ENCODE measurements around the gene NUPR1. TPM values are rescaled to one million over a fixed set of nuclear protein-coding genes. Genes with fewer than 3 reads are reported as not detected.

NUPR1 gene
- polyA plus RNA-seq, 1 of the 3 experiments (the other 2 are of a cell fraction), result 0.61 TPM

DNA sequence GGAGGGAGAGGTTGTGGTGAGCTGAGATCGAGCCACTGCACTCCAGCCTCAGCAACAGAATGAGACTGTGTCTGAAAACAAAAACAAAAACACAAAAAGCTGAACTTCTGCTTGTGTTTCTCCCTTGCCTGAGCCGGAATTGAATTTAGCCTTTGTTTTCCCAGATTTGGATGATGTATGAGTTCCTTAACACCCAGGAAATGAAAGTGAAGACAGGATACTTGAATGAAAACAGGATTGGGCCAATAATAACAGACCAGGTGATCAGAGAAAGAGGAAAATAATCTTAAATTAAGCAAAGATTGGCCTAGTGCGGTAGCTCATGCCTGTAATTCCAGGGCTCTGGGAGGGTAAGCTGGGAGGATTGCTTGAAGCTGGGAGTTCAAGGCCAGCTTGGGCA, 1.6 kb upstream of the NUPR1 start (continued):
- TF ChIP-seq, protein P1, sequence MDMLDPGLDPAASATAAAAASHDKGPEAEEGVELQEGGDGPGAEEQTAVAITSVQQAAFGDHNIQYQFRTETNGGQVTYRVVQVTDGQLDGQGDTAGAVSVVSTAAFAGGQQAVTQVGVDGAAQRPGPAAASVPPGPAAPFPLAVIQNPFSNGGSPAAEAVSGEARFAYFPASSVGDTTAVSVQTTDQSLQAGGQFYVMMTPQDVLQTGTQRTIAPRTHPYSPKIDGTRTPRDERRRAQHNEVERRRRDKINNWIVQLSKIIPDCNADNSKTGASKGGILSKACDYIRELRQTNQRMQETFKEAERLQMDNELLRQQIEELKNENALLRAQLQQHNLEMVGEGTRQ (IDR thresholded peaks at IDR 0.05; ENCODE audit: borderline replicate concordance, low read depth, low read length), result no peak
- TF ChIP-seq SIN3A (IDR thresholded peaks at IDR 0.05; ENCODE audit: borderline replicate concordance, low read depth, low read length) (no peak), EZH2phosphoT487 (IDR thresholded peaks at IDR 0.05; ENCODE audit: borderline replicate concordance, low read depth) (no peak), NRF1 (IDR thresholded peaks at IDR 0.05; ENCODE audit: low read depth, low read length) (no peak), TAF1 (IDR thresholded peaks at IDR 0.05; ENCODE audit: borderline replicate concordance, low read depth, low read length) (no peak), RFX5 (IDR thresholded peaks at IDR 0.05; ENCODE audit: low read length) (no peak), FOSL2 (IDR thresholded peaks at IDR 0.05; ENCODE audit: borderline replicate concordance, low read depth) (no peak)
- TF ChIP-seq, protein P2, sequence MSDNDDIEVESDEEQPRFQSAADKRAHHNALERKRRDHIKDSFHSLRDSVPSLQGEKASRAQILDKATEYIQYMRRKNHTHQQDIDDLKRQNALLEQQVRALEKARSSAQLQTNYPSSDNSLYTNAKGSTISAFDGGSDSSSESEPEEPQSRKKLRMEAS (IDR thresholded peaks at IDR 0.05; ENCODE audit: low read depth), result no peak

DNA sequence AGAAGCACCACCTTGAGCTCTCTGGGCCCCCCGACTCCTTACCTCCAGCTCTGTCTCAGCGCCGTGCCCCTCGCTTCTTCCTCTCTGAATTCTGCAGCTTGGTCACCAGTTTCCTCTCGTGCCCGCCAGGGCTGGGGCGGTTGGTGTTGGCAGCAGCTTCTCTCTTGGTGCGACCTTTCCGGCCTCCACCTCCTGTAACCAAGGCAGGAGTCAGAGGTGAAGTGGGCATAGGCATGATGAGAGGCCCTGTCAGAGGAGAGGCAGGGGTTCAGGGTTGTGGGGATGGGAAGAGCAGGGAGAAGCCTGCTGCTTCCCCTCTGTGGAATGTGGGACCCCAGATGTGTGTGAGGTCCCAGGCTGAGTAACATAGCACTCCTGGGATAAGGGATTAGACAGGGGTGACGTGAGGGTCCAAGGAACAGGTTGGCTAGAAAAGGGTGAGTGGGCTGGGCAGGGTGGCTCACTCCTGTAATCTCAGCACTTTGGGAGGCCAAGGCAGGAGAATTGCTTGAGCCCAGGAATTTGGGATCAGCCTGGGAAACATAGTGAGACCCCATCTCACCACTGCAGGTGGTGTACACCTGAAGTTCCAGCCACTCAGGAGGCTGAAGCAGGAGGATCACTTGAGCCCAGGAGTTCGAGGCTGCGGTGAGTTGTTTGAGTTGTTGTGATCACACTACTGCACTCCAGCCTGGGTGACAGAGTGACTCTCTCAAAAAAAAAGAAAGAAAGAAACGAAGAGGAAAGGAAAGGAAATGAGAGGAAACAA, 626 bp downstream of the NUPR1 start:
- TF ChIP-seq, protein P3, sequence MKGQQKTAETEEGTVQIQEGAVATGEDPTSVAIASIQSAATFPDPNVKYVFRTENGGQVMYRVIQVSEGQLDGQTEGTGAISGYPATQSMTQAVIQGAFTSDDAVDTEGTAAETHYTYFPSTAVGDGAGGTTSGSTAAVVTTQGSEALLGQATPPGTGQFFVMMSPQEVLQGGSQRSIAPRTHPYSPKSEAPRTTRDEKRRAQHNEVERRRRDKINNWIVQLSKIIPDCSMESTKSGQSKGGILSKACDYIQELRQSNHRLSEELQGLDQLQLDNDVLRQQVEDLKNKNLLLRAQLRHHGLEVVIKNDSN (IDR thresholded peaks at IDR 0.05; ENCODE audit: borderline replicate concordance, low read depth), result no peak
- TF ChIP-seq NRF1 (IDR thresholded peaks at IDR 0.05; ENCODE audit: low read depth, low read length) (no peak), FOSL2 (IDR thresholded peaks at IDR 0.05; ENCODE audit: borderline replicate concordance, low read depth) (no peak)
- TF ChIP-seq, protein P4, sequence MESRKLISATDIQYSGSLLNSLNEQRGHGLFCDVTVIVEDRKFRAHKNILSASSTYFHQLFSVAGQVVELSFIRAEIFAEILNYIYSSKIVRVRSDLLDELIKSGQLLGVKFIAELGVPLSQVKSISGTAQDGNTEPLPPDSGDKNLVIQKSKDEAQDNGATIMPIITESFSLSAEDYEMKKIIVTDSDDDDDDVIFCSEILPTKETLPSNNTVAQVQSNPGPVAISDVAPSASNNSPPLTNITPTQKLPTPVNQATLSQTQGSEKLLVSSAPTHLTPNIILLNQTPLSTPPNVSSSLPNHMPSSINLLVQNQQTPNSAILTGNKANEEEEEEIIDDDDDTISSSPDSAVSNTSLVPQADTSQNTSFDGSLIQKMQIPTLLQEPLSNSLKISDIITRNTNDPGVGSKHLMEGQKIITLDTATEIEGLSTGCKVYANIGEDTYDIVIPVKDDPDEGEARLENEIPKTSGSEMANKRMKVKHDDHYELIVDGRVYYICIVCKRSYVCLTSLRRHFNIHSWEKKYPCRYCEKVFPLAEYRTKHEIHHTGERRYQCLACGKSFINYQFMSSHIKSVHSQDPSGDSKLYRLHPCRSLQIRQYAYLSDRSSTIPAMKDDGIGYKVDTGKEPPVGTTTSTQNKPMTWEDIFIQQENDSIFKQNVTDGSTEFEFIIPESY (IDR thresholded peaks at IDR 0.05; ENCODE audit: borderline replicate concordance, low read depth), result no peak
- H3K36me3 ChIP-seq (replicated peaks in 1 of 2; ENCODE audit: control insufficient read depth in 1 of 2, insufficient read depth in 2 of 2, low read length in 1 of 2), result no peaks in the 10 kb centered on the region
- peak overlapping the region; percentile 42; the same call in 1 of the 2 replicates for H2AFZ ChIP-seq (ENCODE audit: low read depth)
- H3F3A ChIP-seq (replicated peaks; ENCODE audit: insufficient read depth), result no peaks in the 10 kb centered on the region
- no peak overlapping the region for H3K4me3 ChIP-seq (ENCODE audit: low read depth in 2 of 2, low read length in 1 of 2)
- H3K4me1 ChIP-seq (ENCODE audit: control insufficient read depth in 1 of 2, insufficient read depth in 2 of 2, low read depth in 1 of 2, low read length in 1 of 2), result peaks cover 0 to 3% of the 10 kb centered on the region in 2 experiments; a peak in 1 of 4 replicates
- ChIA-PET CTCF (no interaction called here), POLR2A (no interaction called here)
- DNase-seq, result no peak
- WGBS (ENCODE audit: low lambda C conversion rate), result 90% methylated on average over 13 of the region's 13 CpGs
- no peak overlapping the region for H3K27ac ChIP-seq (ENCODE audit: low read depth in 2 of 2, low read length in 1 of 2)
- no peaks in the 10 kb centered on the region for H3K9me3 ChIP-seq
- H3K9me2 ChIP-seq, result no peaks in the 10 kb centered on the region
- no peaks in the 10 kb centered on the region for H3K79me2 ChIP-seq (ENCODE audit: insufficient read depth)
- no peak overlapping the region for H3K4me2 ChIP-seq
- H4K20me1 ChIP-seq (ENCODE audit: insufficient read depth), result no peaks in the 10 kb centered on the region
- H3K9ac ChIP-seq, result no peak overlapping the region
- H3K27me3 ChIP-seq (ENCODE audit: insufficient read depth), result no peaks in the 10 kb centered on the region

Measured in SK-N-SH (cell line).